Lower lobe of right lung (tissue), 2 donors: Measurements from ENCODE around the gene HEXIM1. TPM values are rescaled to one million over a fixed set of nuclear protein-coding genes. Genes with fewer than 3 reads are reported as not detected.

Experiments used
- ATAC-seq, 2 donors: fragments of 200-7000 bp; cut with Tn5 transposase; one replicate each; pipeline ENCODE4 v1.9.1; 2020 to 2022; ENCODE audit warnings: mild to moderate bottlenecking in 2 of 2, moderate library complexity in 2 of 2
- DNase-seq: peaks from one replicate; pipeline ENCODE4 v3.0.0-alpha.2; 2020
- H3K27ac ChIP-seq: fragments of 200-600 bp; one replicate; pipeline ENCODE4 v1.8.0; 2022
- H3K27me3 ChIP-seq: fragments of 200-600 bp; one replicate; pipeline ENCODE4 v1.8.0; 2022; ENCODE audit warnings: low read depth
- H3K36me3 ChIP-seq: fragments of 200-600 bp; one replicate; pipeline ENCODE4 v1.8.0; 2022; ENCODE audit warnings: mild to moderate bottlenecking
- H3K4me1 ChIP-seq: fragments of 200-600 bp; one replicate; pipeline ENCODE4 v1.8.0; 2022
- H3K4me3 ChIP-seq: fragments of 200-600 bp; one replicate; pipeline ENCODE4 v1.8.0; 2022; ENCODE audit warnings: mild to moderate bottlenecking
- H3K9me3 ChIP-seq: fragments of 200-600 bp; one replicate; pipeline ENCODE4 v1.8.0; 2022
- CTCF ChIP-seq: fragments of 200-600 bp; IDR thresholded peaks from one replicate; pipeline ENCODE4 v1.8.0; 2022; ENCODE audit warnings: antibody characterized with exemption, mild to moderate bottlenecking
- intact Hi-C: fragments of 100-400 bp; cut with DNase I; formaldehyde crosslinking; loops from one replicate; pipeline ENCODE4 v1.11.0; 2022
- long read RNA-seq: library from polyadenylated mRNA; unstranded; transcript quantifications from one replicate; pipeline ENCODE4 v2.0.0, GENCODE V29; 2021
- total RNA-seq: library from RNA; stranded (reverse); fragmentation: NEBNext Ultra II Directional; extraction: Animal tissue kit (Norgen Biotek cat#: 25700); gene quantifications from one replicate; pipeline ENCODE4 v1.2.1, GENCODE V29; 2021
- donor health status: DM: no; HTN: yes; CAD: no; lungs with severe emphysema.

HEXIM1 gene
- 33.9 TPM for total RNA-seq
- long read RNA-seq, transcript HEXIM1-201 (1 exons, 3,600 nt), result major isoform, 42 of 43 reads
- long read RNA-seq, partial matches to known transcripts, result 0 of 43 reads
- long read RNA-seq, other reads (novel, unspliced or antisense), result 1 of 43 reads

GRCh38 chr17:45148183-45149036 is at the start of gene HEXIM1:
Gene HEXIM1, plus strand, starts transcription at chr17:45148475. Its CDS starts 716 bp downstream, at chr17:45149191.
- intact Hi-C loops, result no loop called here
- Histone ChIP-seq H3K4me1 (peaks cover 53% of the 10 kb centered on the region), H3K27ac (peak within 1 kb of the TSS; percentile 98), H3K9me3 (no peaks in the 10 kb centered on the region), H3K4me3 (peak within 1 kb of the TSS; percentile 71), H3K36me3 (no peaks in the 10 kb centered on the region), H3K27me3 (no peaks in the 10 kb centered on the region)
- no peak for TF ChIP-seq CTCF
- DNase-seq (peak; percentile 100), ATAC-seq (peak; percentile 88 to 93)

- DNase-seq (peak; percentile 87), ATAC-seq (peak; percentile 88 to 93)
- Histone ChIP-seq H3K4me1 (peaks cover 12% of the 10 kb centered on the region), H3K27ac (peak overlapping the region; percentile 49), H3K9me3 (no peaks in the 10 kb centered on the region), H3K36me3 (peaks cover 98% of the 10 kb centered on the region), H3K27me3 (no peaks in the 10 kb centered on the region), H3K4me3 (no peak overlapping the region)
- intact Hi-C loops, result no loop called here
- peak; percentile 90 for TF ChIP-seq CTCF
Observed at GRCh38 chr17:45098869-45099616, 49.2 kb upstream of the HEXIM1 start.

- H3K9me3 ChIP-seq, result no peaks in the 10 kb centered on the region
- no peak overlapping the region for H3K4me3 ChIP-seq
- H3K27ac ChIP-seq, result no peak overlapping the region
- peaks cover 10% of the 10 kb centered on the region for H3K4me1 ChIP-seq
- no peak for DNase-seq
- H3K36me3 ChIP-seq, result peaks cover 98% of the 10 kb centered on the region
- H3K27me3 ChIP-seq, result no peaks in the 10 kb centered on the region
- no peak for TF ChIP-seq CTCF
- intact Hi-C loops, result no loop called here
- no peak for ATAC-seq
Observed at GRCh38 chr17:45101546-45101882, 46.8 kb upstream of the HEXIM1 start.

- no peak for ATAC-seq
- TF ChIP-seq CTCF, result no peak
- no peak for DNase-seq
- peaks cover 10% of the 10 kb centered on the region for H3K4me1 ChIP-seq
- H3K27ac ChIP-seq, result no peak overlapping the region
- no peak overlapping the region for H3K4me3 ChIP-seq
- H3K36me3 ChIP-seq, result peaks cover 98% of the 10 kb centered on the region
- intact Hi-C loops, result no loop called here
- H3K9me3 ChIP-seq, result no peaks in the 10 kb centered on the region
- H3K27me3 ChIP-seq, result no peaks in the 10 kb centered on the region
Observed at GRCh38 chr17:45101883-45102811, 46.1 kb upstream of the HEXIM1 start.

GRCh38 chr17:45102856-45103255 is 45.4 kb upstream of the HEXIM1 start:
- no peak for TF ChIP-seq CTCF
- no peak for DNase-seq
- Histone ChIP-seq H3K27me3 (no peaks in the 10 kb centered on the region), H3K27ac (no peak overlapping the region), H3K9me3 (no peaks in the 10 kb centered on the region), H3K4me1 (peaks cover 10% of the 10 kb centered on the region), H3K36me3 (peaks cover 98% of the 10 kb centered on the region), H3K4me3 (no peak overlapping the region)
- ATAC-seq, result no peak
- intact Hi-C loops, result no loop called here
